Measurements from ENCODE around the gene EDN2.

Gene EDN2

GRCh38 chr1:41516168-41517061 is 31.9 kb upstream of the EDN2 start:
- Histone ChIP-seq H3K36me3 (ENCODE audit: control insufficient read depth, low read length) (no peaks in the 10 kb centered on the region), H3K27ac (ENCODE audit: low read depth, low read length) (no peak overlapping the region), H4K20me1 (ENCODE audit: control insufficient read depth, insufficient read depth, low read depth, low read length) (no peaks in the 10 kb centered on the region)

DNA sequence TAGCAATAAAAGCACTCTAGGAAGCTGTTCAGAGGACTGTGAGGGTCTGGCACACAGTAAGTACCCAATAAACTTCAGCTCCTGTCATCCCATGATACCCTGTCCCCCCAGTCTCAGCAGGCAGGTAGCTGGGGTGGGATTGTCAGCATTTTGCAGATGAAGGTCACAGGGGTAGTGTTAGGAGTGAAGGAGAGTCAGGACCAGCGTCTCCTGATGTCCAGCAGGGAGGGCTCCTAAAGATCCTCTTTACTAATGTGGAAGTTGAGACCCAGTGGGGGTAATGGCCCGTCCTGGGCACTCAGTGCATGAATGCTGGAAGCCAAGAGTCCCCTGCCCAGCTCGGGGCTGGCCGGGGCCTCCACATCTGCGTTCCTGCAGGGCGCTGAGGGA is 31.3 kb upstream of the EDN2 start:
- H4K20me1 ChIP-seq (ENCODE audit: control insufficient read depth, insufficient read depth, low read depth, low read length) = no peaks in the 10 kb centered on the region
- H3K9me2 ChIP-seq (replicated peaks; ENCODE audit: control insufficient read depth, low read length) = no peaks in the 10 kb centered on the region
- H3K4me2 ChIP-seq (ENCODE audit: low read length) = no peak overlapping the region
- H3F3A ChIP-seq (ENCODE audit: control insufficient read depth, insufficient read depth) = no peaks in the 10 kb centered on the region
- no peak overlapping the region for H3K27ac ChIP-seq (ENCODE audit: low read depth, low read length)
- no peak for TF ChIP-seq EZH2phosphoT487 (IDR thresholded peaks at IDR 0.05; ENCODE audit: borderline replicate concordance, low read length)
- TF ChIP-seq CTCF (IDR thresholded peaks at IDR 0.05; ENCODE audit: low read depth, low read length, poor library complexity, severe bottlenecking) = no peak
- peaks cover 6% of the 10 kb centered on the region for H3K4me1 ChIP-seq (ENCODE audit: control insufficient read depth, low read length)
- no peaks in the 10 kb centered on the region; the same call in none of the 2 replicates for H3K27me3 ChIP-seq (ENCODE audit: control insufficient read depth, low read length)
- H3K4me3 ChIP-seq (ENCODE audit: low read length) = no peak overlapping the region
- H3K9me3 ChIP-seq (ENCODE audit: control insufficient read depth, insufficient read depth, low read length) = no peaks in the 10 kb centered on the region
- no peaks in the 10 kb centered on the region for H3K36me3 ChIP-seq (ENCODE audit: control insufficient read depth, low read length)
- no peaks in the 10 kb centered on the region for H3K79me2 ChIP-seq (ENCODE audit: control insufficient read depth, low read length)

More at GRCh38 chr1:41516168-41517061, 31.9 kb upstream of the EDN2 start:
- no peaks in the 10 kb centered on the region; the same call in none of the 2 replicates for H3K27me3 ChIP-seq (ENCODE audit: control insufficient read depth, low read length)
- H3F3A ChIP-seq (ENCODE audit: control insufficient read depth, insufficient read depth) = no peaks in the 10 kb centered on the region
- H3K4me1 ChIP-seq (ENCODE audit: control insufficient read depth, low read length) = peaks cover 6% of the 10 kb centered on the region
- TF ChIP-seq CTCF (IDR thresholded peaks at IDR 0.05; ENCODE audit: low read depth, low read length, poor library complexity, severe bottlenecking) = peak; percentile 91
- TF ChIP-seq EZH2phosphoT487 (IDR thresholded peaks at IDR 0.05; ENCODE audit: borderline replicate concordance, low read length) = no peak
- H3K9me3 ChIP-seq (ENCODE audit: control insufficient read depth, insufficient read depth, low read length) = no peaks in the 10 kb centered on the region
- H3K9me2 ChIP-seq (replicated peaks; ENCODE audit: control insufficient read depth, low read length) = no peaks in the 10 kb centered on the region
- no peaks in the 10 kb centered on the region for H3K79me2 ChIP-seq (ENCODE audit: control insufficient read depth, low read length)
- peak overlapping the region; percentile 51 for H3K4me2 ChIP-seq (ENCODE audit: low read length)
- peak overlapping the region; percentile 32; the same call in 1 of the 2 replicates for H3K4me3 ChIP-seq (ENCODE audit: low read length)

DNA sequence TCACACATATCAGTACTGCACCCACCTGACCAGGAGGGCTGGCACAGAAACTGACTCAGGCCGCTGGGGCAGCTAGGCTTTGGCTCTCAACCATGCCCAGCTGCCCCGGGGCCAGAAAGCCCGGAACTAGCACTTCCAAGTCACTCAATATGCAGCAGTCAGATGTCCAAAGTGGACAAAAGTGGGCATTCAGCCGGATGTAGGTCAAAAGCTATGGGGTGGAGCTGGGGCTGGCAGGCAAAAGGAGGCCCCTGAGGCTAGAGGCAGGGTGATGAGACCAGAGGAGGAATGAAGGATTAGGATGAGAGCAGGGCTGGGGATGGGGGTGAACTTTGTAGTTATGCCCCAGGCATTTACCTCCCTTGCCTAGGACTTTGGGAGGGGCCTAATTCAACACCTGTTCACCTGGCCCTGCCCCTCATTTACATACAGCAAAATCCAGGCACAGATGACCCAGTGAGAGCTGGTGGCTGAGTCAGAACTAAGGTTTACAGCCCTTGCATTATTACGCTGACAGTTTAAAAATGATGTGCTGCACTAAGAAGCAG is 30.7 kb upstream of the EDN2 start:
- Histone ChIP-seq H4K20me1 (ENCODE audit: control insufficient read depth, insufficient read depth, low read depth, low read length) (no peaks in the 10 kb centered on the region), H3K27ac (ENCODE audit: low read depth, low read length) (no peak overlapping the region)

More for the DNA sequence above, 30.7 kb upstream of the EDN2 start:
- no peak overlapping the region for H3K4me2 ChIP-seq (ENCODE audit: low read length)
- H3F3A ChIP-seq (ENCODE audit: control insufficient read depth, insufficient read depth) = no peaks in the 10 kb centered on the region
- no peaks in the 10 kb centered on the region; the same call in none of the 2 replicates for H3K27me3 ChIP-seq (ENCODE audit: control insufficient read depth, low read length)
- no peaks in the 10 kb centered on the region for H3K36me3 ChIP-seq (ENCODE audit: control insufficient read depth, low read length)
- H3K4me3 ChIP-seq (ENCODE audit: low read length) = no peak overlapping the region
- peaks cover 6% of the 10 kb centered on the region for H3K4me1 ChIP-seq (ENCODE audit: control insufficient read depth, low read length)
- no peaks in the 10 kb centered on the region for H3K79me2 ChIP-seq (ENCODE audit: control insufficient read depth, low read length)
- H3K9me3 ChIP-seq (ENCODE audit: control insufficient read depth, insufficient read depth, low read length) = no peaks in the 10 kb centered on the region
- H3K9me2 ChIP-seq (replicated peaks; ENCODE audit: control insufficient read depth, low read length) = no peaks in the 10 kb centered on the region
- TF ChIP-seq CTCF (IDR thresholded peaks at IDR 0.05; ENCODE audit: low read depth, low read length, poor library complexity, severe bottlenecking) = no peak
- no peak for TF ChIP-seq EZH2phosphoT487 (IDR thresholded peaks at IDR 0.05; ENCODE audit: borderline replicate concordance, low read length)

Data from DOHH2 (cell line).